Activated CD4-positive, alpha-beta T cell treated with anti-CD3 and anti-CD28 coated beads, Interleukin-2, amount 50 U/mL, for 1 hour (primary cell): ENCODE data around the gene HOXD12.

Experiments used
- DNase-seq: peaks from one replicate; pipeline ENCODE4 v3.0.0-alpha.2; 2020

Gene HOXD12, protein sequence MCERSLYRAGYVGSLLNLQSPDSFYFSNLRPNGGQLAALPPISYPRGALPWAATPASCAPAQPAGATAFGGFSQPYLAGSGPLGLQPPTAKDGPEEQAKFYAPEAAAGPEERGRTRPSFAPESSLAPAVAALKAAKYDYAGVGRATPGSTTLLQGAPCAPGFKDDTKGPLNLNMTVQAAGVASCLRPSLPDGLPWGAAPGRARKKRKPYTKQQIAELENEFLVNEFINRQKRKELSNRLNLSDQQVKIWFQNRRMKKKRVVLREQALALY

DNA sequence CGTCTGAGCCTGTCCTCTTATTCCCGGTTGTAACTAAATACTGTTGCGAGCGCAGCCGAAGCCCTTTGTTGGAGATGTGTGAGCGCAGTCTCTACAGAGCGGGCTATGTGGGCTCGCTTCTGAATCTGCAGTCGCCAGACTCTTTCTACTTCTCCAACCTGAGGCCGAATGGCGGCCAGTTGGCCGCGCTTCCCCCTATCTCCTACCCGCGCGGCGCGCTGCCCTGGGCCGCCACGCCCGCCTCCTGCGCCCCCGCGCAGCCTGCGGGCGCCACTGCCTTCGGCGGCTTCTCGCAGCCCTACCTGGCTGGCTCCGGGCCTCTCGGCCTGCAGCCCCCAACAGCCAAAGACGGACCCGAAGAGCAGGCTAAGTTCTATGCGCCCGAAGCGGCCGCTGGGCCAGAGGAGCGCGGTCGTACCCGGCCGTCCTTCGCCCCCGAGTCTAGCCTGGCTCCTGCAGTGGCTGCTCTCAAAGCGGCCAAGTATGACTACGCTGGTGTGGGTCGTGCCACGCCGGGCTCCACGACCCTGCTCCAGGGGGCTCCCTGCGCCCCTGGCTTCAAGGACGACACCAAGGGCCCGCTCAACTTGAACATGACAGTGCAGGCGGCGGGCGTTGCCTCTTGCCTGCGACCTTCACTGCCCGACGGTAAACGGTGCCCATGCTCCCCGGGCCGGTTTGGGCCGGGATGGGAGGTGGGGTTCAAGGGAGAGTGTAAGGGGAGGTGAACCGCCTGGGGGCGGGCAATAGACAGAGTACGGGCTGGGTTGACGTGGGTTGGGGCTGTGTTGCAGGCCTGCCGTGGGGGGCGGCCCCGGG is at the start of gene HOXD12:
Gene HOXD12, plus strand, starts transcription at position 68 of the 819 bp plus-strand sequence. Its CDS starts 7 bp downstream, at position 75.
- DNase-seq = no peak

DNA sequence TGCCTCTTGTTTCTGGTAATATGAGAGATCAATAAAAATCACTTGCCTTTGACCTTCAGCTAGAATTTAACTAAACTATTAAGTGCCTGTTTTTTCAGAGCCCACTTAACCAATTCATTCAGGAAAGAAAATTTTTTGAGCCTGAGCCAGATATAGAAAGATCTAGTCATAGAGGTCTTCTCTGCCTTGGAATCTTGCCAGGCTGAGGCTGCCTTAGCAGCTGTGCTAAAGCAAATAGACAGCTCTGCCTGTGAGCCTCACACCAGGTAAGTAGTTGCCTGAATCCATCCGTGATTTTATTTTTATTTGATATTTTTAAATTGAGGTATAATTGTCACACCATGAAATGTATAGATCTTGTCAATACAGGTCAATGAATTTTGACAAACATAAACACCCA is 43.2 kb upstream of the HOXD12 start:
- no peak for DNase-seq

DNA sequence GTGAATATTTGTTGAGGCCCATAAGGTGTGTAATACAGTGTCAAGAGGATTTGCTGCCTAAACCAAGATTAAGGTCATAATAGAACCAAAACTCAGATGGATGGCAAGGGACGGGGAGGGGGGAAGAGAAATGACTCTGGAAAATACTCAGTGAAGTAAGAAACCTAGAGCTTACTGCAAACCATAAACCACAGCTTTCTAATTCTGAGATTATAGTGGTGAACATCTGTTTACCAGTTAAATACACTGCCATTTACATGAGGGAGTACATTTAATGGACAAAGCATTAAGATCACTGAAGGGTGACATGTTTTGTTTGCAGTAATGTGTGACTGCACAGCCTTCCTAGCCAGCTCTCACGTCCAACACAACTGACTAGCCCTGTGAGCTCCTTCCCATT is 35.6 kb upstream of the HOXD12 start:
- DNase-seq = no peak

DNA sequence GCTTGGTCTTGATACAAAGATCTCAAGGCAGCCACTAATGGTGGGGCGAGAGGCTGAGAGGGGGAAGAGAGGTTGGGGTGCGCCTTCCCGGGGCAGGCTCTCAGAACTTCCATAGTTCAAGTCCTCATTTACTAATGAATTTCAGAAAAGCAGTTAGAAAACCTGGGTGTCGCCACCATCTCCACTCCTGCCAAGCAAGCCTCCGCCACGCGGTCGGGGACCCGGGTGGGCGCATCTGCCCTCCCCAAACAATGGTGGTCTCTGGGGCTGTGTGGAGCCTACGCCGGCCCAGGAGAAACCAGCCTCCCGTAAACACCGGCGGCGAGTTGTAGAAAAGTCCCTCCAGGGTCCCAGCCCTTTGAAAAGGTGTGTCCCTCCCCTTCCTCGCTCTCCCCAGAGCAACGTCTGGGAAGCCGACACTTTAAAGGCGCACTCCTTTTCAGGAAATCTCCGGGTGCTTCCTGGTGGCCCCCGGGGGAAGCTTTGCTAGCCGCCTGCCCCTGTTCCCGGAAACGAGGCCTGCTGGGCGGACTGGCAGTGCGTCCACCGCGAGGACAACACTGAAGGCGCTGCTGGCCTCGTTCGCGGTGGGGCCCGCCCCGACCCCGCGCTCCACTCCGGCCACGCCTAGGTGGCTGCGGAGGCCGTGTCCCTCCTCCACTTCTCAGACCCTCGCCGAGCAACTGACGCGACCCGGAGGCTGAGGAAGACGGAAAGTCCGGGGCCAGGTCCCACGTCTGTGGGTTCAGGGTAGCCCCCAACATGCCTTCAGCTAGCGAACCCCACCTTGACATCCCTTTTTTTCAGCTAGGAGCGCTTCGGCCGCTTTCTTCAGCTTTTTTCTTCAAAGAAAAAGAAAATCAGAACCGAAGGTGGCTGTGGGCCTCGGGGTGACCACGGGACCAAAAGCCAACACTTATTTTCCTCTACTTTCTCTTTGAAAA is 32.7 kb upstream of the HOXD12 start:
- no peak for DNase-seq

DNA sequence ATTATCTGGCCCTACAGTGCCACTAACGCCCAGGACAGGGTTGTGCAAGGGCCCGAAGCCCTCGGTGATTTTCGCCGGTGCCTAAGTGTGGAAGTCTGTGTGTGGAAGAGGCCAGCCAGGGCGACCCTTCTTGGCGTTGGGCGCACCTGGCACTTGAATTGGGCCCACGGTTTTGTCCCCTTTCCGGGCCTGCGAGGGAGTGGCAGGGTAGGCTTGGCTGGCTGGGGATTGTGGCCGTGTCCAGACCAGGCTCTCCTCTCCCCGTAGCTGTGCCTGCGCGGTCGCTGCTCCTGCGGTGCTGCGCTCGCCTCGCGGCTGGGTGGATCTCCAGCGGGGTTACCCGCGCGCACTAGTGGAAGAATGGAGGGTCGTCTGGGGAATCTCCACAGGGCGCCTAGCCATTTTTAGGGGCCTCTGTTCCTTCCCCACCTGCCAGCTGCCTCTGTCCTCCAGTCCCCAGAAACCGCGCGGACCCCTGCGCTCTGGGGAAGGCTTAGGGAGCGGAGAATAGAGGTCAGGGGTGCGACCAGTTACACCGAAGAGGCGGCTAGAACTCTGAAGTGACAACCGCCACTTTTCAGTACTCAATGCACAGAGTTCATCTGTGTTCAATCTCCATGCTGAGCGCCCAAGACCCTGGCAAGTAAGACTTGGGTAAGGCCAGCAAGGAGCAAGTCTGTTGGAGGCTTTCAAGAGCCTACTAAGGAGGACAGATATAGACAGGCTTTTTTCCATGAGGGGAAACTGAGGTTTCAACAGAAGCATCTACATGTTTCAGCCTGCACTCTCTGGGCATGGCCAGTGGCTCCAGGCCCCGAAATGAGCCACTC is 31.8 kb upstream of the HOXD12 start:
- no peak for DNase-seq

DNA sequence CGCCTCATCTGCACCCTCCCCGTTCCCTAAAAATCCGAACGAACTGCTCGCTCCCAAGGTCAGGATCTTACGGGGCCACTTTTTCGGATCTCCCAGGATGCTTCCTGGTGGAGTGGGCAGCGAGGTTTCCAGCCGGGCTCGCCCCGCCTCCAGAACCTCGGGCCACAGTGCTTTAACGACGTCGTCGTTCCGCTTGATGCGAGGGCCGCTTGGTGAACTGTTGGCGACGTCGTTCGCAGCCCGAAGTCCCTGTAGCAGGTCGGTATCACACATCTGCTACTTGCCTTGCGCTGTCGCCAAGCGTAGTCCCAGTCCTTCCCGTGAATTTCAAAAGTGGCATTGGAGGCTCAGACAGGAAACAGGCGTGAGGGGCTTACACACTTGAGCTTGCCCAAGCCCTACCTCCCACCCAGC is 31.2 kb upstream of the HOXD12 start:
- no peak for DNase-seq

DNA sequence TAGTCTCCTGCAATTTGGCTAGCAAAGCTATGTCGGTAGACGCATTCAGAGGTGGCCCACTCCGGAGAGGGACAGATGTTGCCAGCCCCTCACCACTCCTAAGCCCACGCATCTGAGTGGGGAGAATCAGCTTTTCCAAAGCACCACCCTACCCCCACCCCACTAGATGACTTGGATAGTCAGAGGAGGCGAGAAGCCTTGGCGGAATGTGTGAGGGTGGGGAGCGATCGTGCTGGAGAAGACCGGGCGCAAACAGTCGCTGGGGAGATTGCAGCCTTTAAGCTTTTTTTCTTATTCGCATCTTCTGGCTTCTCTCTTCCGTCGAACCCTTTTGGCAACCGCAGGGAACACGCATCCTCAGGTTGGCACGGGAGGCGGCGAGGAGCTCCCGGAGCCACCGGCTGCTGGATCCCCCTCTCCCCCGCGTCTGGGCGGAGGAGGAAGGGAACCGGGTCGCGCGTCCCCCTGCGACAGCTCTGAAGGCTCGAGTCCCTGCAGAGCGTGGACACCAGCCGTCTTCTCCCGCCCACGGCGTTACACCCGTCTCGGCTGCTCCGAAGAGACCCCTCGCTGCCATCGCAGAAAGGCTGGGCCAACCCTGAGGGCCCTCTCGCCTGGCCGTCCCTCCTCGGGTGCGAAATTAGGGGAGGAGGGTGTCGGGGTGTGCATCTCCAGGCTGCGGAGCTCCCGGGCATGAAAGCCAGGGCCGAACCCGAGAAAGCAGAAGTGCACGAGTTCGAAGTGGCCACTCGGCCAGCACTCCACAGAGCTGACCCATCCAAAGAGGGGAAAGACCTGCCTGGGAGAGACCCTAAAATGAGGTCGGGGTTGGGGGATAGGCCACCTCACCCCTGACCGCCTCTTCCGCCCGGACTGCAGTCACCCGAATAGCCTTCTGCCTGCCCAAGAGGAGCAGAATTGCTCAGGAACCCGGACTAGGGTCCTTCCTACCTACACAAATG is 28.0 kb upstream of the HOXD12 start:
- DNase-seq = no peak

DNA sequence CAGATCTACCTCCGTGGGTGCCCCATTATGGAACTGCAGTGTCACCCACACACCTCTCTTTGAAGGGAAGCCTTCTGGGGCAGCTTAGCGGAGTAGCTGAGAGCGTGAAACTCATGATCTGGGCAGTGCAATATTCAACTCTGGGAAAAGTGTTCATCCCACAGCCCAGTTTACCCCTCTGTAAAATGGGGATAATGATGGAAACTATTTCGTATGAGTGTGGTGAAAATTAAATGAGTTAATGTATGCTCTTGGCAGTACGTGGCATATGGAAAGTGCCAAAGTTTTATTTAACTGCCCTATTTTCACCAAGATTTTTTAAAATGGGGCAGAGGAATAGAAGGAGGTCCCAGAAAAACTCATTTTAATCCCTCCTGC is 27.3 kb upstream of the HOXD12 start:
- no peak for DNase-seq

DNA sequence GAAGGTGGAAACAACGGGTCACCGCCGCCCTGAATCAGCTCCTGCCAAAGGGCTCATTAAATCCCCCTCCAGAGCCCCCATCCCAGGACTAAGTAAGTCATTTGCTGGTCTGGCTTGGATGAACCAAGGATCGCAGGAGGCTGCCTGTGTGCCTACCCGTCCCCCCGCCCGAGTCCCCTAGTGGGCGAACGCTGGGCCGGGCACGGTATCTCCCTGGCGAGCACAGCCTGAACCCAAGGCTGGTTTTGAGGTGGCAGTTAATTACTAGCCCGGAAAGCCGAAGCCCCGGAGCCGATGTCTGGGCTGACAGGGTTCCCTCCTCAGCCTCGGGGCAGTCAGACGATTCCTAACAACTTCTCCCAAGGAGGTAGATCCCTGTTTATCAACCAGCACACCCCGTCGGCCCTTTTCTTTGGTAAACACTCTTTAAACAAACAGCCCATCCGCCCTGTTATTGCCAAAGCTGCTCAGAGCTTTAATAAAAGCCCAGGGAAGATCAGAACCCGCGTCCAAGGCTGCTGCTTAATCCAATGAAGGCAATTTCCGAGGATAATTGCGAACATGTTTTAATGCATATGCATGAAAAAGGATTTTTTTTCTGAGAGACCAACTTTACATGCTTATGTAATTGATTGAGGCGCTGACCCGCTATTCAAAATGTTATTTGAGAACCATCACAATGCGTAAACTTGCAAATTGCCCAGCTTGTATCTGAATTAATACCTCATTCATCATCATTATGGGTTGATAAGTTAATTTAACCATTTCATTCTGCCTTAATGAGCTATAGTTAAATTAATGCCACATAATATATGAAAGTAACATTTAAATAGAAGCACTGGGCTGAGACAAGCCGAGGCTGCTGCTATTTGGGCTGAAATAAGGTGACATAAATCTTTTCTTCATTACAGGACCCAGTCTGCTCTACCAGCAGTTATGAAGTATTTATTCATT is 26.4 kb upstream of the HOXD12 start:
- no peak for DNase-seq

DNA sequence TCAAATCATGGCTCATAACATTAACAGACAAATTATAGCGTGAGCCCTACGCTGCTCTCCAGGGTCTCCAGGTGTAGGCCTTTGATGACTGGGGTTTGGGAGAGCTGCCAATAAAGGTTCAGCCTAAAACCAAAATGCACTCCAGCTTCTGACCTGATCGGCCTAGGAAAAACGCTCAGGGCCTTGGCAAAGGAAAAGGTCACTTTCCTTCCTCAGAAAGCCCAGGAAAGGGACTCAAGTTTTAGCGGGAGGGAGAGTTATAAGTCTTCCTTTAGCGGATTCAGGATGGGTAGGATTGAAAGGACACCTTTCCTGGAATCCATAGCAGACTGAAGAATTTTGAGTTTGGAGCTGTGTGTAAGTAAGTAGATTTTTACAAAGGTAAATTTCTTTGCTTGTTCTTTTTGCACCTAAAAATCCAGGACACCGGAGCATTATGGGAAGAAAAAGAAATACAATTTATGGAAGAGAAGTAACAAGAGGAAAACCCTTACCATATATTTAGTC is 24.6 kb upstream of the HOXD12 start:
- DNase-seq = no peak

DNA sequence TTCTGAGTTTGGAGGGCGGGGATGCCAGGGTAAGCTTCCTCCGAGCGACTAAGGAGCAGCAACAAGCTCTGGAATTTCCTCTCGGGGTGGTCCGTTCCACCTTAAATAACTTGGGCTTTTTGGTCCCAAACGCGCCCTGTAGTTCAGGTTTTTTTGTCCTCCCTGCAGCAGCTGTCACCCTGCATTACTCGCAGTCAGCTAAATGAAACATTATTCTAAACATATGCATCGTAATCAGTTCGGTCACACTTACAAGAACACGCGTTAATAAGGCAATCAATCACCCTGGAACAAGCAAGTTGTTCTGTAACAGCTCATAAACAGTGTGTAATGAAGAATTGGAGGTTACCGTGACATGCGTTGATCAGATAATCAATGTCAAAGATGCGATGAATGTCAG is 24.1 kb upstream of the HOXD12 start:
- DNase-seq = no peak

DNA sequence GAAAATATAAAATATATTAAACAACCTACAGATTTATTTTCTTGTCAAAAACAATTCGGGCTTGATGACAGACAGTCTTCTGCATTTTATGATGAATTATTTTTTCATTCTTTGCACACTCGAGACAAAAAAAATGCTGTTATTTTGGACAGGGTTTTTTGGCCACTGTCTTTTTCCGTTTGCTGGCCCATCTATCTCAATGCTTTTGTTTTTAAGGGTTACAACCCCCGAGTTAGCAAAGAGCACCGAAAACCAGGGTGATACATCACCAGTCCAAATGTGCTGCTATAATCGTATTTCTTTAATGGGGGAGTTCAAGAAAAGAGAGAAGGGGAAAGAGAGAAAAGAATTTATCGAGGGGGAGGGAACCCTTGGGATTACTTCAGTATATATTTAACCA is 23.5 kb upstream of the HOXD12 start:
- no peak for DNase-seq

DNA sequence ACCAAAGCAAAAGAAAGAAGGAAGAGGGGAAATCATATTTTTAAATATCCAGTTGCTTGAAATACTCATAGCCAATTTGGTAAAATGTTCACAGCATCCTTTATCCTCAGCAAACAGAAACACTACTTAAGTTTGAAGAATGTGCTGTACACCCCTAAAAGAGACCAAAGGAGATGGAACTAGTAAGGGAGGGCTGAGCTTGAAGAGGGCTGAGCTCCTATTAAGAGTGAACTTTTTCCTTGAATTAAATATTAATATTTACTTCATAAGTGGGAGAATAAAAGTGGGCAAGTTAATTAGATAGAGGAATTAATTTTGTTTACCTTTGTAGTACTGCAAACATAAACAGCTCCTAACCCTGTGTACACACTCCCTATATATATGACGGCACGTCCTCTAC is 22.8 kb upstream of the HOXD12 start:
- no peak for DNase-seq

DNA sequence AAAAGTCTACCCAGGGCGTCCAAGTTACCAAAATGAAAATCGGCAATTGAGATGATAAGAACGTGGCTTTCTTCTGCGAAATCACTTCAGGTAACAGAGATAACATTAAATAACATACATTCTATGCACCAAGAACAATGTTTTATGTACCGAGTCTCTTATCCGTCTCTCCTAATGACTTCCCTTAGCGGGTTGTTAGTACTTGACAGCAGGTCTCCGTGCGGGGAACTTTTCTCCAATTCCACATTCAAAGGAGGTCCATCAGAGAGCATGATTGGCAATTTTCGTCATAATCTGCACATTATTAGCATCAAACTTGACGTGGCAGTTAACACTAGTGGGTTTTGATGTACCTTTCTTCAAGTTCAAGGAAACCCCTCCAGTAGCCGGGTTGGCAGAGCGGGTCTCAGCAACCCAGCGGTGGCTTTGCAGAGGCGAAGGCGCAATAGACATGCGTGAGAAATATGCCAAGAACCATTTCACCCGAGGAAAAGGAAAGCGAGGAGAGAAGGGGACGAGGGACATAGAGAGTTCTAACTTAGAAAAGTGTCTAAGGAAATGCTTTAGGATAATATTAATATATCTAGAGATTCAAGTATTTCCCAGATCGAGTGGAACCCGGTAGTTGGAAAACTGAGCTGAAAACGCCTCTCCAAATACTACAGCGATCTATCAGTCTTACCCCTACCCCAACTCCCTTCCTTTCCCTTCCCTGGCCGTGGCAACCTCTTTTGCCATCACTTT is 20.9 kb upstream of the HOXD12 start:
- DNase-seq = no peak

DNA sequence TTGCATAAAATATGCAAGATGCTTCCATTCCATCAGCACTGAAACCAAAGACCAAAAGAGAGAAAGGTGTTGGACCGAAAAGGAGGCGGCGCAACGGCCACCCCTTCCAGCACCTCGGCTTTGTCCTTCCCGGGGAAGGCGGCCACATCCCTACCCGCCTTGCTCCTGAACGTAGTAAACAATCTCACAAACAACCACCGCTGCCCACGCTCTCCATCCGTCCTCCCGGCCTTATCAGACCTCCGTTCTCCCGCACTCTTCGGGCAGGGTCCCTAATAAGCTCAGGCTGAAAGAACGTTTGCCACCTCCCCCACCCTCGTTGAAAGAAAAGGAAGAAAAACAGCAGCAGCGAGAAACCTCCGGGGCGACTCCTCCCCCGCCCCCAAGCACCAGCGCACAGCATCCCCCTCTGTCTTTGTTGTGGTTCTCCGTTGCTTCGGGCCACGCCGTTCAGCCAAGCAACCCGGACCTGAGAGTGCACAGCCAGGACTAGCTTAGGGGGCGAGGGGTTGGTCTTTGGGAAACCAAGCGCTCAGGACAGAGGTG is 20.2 kb upstream of the HOXD12 start:
- DNase-seq = no peak

DNA sequence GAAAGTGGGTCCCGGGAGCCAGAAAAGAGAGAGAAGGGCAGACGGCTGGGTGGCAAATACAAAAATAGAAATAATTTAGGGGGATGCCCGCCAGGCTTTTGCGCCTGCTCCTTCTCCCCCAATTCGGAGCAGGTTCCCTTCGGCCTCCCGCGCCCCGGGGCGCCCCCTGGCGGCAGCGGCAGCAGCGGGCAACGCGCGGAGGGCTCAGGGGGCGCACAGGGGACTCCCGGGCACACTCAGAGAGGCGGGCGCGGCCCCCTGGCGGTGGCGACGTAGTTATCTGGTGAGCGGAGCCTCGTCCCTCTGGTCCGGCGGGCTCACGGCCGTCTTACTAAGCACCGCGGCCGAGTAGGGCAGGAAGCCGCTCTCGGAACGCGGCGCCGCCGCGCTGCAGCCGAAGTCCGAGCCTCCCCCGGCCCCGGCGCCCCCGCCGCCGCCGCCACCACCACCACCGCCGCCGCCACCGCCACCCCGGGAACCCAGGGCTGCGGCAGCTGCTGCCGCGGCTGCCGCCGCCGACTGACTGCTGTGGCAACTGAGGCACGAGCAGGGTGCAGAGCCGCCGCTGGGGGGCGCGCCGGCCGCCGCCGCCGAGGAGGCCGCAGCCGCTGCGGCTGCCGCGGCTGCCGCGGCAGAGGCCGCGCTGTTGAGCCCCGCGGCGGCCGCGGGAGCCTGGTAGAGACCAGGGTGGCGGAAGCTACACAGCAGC is 19.6 kb upstream of the HOXD12 start:
- DNase-seq = no peak

DNA sequence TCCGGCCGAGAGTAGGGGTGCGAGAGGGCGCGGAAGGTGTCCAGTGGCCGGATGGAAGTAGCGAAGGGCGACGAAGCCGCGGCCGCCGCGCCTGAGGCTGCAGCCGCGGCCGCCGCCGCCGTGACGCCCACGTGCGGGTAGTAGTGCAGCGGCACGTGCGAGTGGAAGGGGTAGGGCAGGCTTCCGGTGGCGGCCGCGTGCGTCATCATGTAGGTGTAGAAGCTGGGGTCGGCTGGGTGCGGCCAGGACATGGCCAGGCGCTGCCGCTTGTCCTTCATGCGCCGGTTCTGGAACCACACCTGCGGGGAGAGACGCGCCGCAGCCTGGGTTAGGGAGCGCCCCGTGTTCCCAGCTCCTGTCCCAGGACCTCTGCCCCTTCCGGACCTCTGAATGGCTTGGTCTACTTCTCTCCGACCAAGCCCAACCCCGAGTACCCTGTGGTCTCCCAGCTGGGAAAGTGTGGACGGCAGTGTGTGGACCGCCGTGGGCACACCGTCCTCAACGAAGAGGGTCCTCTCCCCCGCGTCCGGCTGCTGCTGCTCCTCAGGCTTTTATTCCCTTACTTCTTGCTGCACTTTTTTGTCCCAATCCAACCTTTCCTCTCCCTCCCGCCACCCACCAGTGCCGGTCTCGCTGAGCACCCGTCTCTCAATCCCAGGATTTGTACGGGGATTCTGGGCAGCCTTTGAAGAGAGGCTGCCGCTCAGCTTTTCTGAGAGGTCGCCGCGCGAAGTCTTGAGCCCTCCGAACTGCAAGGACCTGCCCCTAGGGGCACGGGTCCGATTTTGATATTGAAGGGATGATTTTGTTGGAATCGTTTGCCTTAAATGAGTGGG is 18.8 kb upstream of the HOXD12 start:
- DNase-seq = no peak
